Measurements from ENCODE around the gene BCLAF3. TPM values are rescaled to one million over a fixed set of nuclear protein-coding genes. Genes with fewer than 3 reads are reported as not detected.

Gene BCLAF3
- total RNA-seq, 4 donors from 2014 or later = 10.5 to 42.1 (median 16.4) TPM

GRCh38 chrX:20028588-20028987, 37.7 kb upstream of the BCLAF3 start:
- Histone ChIP-seq H3K36me3 (no peaks in the 10 kb centered on the region), H3K27me3 (no peaks in the 10 kb centered on the region), H3K4me3 (no peak overlapping the region), H3K9me3 (no peaks in the 10 kb centered on the region), H3K27ac (peak overlapping the region in 2 of 4 donors; percentile 62 to 73), H3K4me1 (peaks cover 0 to 4% (median 0%) of the 10 kb centered on the region in 4 donors)
- TF ChIP-seq CTCF (IDR thresholded peaks at IDR 0.05) (no peak), POLR2A (IDR thresholded peaks at IDR 0.05) (no peak)
- no peak for DNase-seq

- no peak overlapping the region for H3K27ac ChIP-seq
- no peak for DNase-seq
- H3K27me3 ChIP-seq = no peaks in the 10 kb centered on the region
- TF ChIP-seq CTCF (IDR thresholded peaks at IDR 0.05) (no peak), POLR2A (IDR thresholded peaks at IDR 0.05) (no peak)
- no peak overlapping the region for H3K4me3 ChIP-seq
- H3K4me1 ChIP-seq = peaks cover 0 to 4% (median 0%) of the 10 kb centered on the region in 4 donors
- H3K36me3 ChIP-seq = no peaks in the 10 kb centered on the region
- H3K9me3 ChIP-seq = no peaks in the 10 kb centered on the region
Observed at GRCh38 chrX:20026278-20026677, 35.4 kb upstream of the BCLAF3 start.

- TF ChIP-seq POLR2A (IDR thresholded peaks at IDR 0.05) (no peak), CTCF (IDR thresholded peaks at IDR 0.05) (no peak)
- Histone ChIP-seq H3K27me3 (no peaks in the 10 kb centered on the region), H3K27ac (no peak overlapping the region), H3K4me3 (no peak overlapping the region), H3K9me3 (no peaks in the 10 kb centered on the region), H3K36me3 (no peaks in the 10 kb centered on the region), H3K4me1 (no peaks in the 10 kb centered on the region)
- no peak for DNase-seq
Observed at GRCh38 chrX:20019672-20020365, 29.0 kb upstream of the BCLAF3 start.

GRCh38 chrX:20016616-20016945, 25.7 kb upstream of the BCLAF3 start:
- no peak overlapping the region for H3K27ac ChIP-seq
- H3K36me3 ChIP-seq = no peaks in the 10 kb centered on the region
- H3K4me1 ChIP-seq = no peaks in the 10 kb centered on the region
- no peak for TF ChIP-seq CTCF (IDR thresholded peaks at IDR 0.05)
- no peak for TF ChIP-seq POLR2A (IDR thresholded peaks at IDR 0.05)
- H3K4me3 ChIP-seq = no peak overlapping the region
- no peak for DNase-seq
- H3K9me3 ChIP-seq = no peaks in the 10 kb centered on the region
- H3K27me3 ChIP-seq = no peaks in the 10 kb centered on the region

GRCh38 chrX:20015945-20016615, 25.2 kb upstream of the BCLAF3 start:
- no peaks in the 10 kb centered on the region for H3K4me1 ChIP-seq
- H3K9me3 ChIP-seq = no peaks in the 10 kb centered on the region
- TF ChIP-seq POLR2A (IDR thresholded peaks at IDR 0.05) (no peak), CTCF (IDR thresholded peaks at IDR 0.05) (no peak)
- H3K27ac ChIP-seq = no peak overlapping the region
- H3K36me3 ChIP-seq = no peaks in the 10 kb centered on the region
- no peak for DNase-seq
- no peaks in the 10 kb centered on the region for H3K27me3 ChIP-seq
- H3K4me3 ChIP-seq = no peak overlapping the region
